HG02970 (cell line): ENCODE measurements around the gene FAM227B.
A peak's percentile ranks its signal among the peaks of the same experiment; 100 is the strongest.
"Not testable (repeated sequence)": the region's sequence is repeated elsewhere in the genome, so short reads cannot be mapped to it uniquely, and the experiment has no call there.

ENCODE experiments used
- ATAC-seq: cut with Tn5 transposase; IDR thresholded peaks from one replicate; pipeline ENCODE4 v1.9.1; 2021; ENCODE audit warnings: mild to moderate bottlenecking, moderate library complexity, moderate number of reproducible peaks; ENCODE audit not compliant: unreplicated experiment, low FRiP score

FAM227B gene

DNA sequence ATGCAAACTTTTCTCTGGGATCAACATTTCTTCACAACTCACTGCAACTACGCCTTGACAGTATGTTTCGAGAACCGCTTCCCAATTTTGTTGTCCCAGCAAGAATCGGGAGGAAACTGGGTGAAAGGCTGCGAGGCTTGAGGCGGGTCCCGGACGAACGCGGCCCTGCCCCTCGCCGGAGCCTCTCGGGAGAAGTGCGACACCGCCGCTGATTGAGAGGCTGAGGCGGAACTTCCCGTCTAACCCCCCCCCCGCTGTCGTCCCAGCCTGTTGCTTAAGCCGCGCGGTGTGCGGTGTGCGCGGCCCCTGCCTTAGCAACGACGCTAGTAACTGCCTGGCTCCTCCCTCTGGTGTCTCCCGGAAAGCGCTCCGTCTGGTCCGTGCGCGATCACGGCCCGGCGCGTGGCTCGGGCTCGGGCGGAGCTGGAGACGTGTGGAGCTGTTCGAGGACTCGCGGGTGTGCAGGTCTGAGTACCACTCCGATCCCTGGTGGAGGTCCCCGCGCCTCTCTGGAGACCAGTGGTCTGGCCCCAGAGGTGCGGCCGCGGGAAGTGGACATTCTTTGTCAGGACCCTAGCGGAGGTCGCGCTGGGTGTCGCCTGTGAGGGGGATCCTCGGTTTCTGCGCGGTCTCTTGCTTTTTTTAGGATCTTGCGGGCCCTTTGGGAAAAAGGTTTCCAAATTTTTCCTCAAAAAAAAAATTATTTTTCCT, at the start of gene FAM227B, which contains the start of gene DTWD1:
TSS of gene FAM227B (minus strand) at position 161 of the 711 bp plus-strand sequence. CDS start 5,647 bp downstream, outside the sequence.
TSS of gene DTWD1 (plus strand) at position 391 of the 711 bp plus-strand sequence. CDS start 4,120 bp downstream, outside the sequence.
- ATAC-seq, result peak; percentile 99

GRCh38 chr15:49669288-49669687, 48.7 kb upstream of the FAM227B start:
- no peak for ATAC-seq

DNA sequence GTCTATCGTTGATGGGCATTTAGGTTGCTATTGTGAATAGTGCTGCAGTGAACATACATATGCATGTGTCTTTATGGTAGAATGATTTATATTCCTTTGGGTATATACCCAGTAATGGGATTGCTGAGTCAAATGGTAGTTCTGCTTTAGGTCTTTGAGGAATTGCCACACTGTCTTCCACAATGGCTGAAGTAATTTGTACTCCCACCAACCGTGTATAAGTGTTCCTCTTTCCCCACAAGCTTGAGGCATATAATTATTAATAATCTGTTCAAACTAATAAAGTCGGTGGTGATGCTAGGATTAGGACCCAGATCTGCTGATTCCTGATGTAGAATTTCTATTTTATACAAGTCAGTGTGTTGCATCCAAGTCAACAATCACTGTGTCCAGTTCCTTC, 45.9 kb upstream of the FAM227B start:
- not testable (repeated sequence) for ATAC-seq

GRCh38 chr15:49664716-49665115, 44.1 kb upstream of the FAM227B start:
- ATAC-seq, result no peak

DNA sequence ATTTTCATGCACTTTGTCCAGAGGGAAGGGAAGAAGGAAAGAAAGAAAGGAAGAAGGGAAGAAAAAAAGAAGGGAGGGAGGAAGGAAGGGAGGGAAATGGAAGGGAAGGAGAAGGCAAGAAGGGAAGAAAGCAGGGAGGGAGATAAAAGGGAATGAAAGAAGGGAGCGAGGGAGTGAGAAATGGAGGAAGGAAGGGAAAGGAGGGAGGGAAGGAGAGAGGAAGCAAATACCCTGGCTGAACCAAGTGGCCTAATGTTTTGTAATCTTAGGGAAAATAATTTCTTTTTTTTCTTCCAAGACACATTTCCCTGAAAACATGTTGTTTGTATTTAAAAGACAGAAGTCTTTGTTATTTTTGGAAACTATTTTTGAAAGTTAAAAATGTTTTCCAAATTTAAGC, 36.1 kb upstream of the FAM227B start:
- ATAC-seq, result no peak

DNA sequence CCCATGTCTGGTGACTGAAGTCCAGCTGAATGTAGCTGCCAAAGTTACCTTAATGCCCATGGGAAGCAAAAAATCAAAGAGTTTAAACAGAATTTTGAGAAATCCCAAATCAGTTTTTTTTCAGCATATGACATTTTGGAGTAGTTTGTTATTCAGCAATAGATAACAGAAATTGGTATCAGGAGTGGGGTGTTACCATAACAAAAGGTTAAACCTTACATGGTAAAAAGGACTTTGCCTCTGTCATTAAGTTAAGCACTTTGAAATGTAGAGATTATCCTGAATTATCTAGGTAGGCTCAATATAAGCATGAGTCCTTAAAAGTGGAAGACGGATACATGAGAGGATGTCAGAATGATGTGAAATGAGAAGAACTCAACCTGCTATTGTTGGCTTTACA, 32.3 kb upstream of the FAM227B start:
- no peak for ATAC-seq

GRCh38 chr15:49650676-49651075, 30.1 kb upstream of the FAM227B start:
- ATAC-seq, result no peak

DNA sequence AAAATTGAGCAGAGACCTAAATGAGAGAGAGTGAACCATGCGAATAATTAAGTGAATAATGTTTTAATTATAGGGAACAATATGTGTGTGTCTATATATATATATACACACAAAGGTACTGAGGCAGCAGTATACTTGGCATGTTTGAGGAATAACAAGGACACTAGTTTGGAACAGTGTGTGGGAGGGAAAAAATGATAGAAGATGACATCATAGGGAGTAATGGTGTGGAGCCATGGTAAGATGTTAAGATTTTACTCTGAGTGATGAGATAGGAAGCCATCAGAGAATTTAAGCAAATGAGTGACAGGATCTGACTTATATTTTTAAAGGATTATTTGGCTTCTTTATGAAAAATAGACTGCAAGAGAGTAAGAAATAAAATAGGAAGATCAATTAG, 29.4 kb upstream of the FAM227B start:
- ATAC-seq, result no peak

DNA sequence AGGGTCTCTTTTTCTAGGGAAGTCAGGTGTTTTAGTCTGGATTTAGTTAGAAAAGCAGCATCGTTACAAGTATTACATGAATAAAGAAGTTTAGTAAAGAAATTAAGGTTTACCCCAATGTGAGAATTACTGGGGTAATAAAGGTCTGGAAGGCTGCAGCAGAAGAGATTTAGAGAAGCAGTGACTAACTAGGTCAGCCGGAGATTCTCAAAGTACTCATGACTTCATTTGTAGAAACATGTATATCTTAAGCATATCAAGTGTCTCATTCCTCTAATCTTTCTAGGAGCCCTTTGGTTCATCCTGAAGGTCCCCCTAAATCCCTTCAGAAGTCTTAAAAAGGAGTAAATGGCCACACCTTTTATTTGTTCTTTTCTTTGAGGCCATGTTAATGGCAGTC, 26.3 kb upstream of the FAM227B start:
- no peak for ATAC-seq

- no peak for ATAC-seq
Observed at GRCh38 chr15:49645941-49646340, 25.3 kb upstream of the FAM227B start.

DNA sequence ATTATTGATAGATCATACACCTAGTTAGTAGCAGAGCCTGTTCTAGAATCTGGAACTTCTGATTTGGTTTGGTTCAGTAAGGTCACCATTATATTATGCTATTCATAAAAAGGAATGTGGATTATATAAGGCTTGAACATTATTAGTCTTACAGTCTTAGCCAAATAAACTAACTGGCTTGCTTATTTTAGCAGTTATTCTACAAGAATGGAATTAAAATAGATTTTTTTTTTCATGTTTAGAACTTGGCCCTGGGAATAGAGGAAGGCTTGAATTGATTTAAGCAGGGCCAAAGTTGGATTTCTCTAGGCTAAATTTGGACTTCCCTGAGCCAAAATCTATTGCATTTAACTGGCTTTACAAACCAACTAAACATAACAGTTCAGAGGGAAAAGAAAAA, 24.7 kb upstream of the FAM227B start:
- ATAC-seq, result no peak

DNA sequence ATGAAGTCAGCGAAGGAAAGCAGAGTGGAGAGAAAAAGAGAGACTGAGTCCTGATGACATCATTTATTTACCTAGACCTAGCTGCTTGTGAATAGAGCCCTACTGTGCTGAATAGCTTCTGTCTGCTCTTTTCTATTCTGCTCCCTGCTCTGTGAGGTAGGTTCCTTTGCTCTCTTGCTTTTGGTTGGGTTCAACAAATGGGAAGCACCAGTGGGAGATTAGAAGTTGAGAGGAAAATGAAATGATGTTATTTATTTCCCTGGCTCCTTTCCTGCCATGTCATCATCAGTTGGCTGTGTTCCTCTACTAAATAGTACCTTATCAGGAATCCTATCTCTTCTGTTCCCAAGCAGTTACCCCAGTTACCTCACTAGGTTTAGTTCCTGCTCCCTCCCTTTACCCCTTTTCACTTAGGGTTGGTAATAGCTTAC, 23.8 kb upstream of the FAM227B start:
- no peak for ATAC-seq

DNA sequence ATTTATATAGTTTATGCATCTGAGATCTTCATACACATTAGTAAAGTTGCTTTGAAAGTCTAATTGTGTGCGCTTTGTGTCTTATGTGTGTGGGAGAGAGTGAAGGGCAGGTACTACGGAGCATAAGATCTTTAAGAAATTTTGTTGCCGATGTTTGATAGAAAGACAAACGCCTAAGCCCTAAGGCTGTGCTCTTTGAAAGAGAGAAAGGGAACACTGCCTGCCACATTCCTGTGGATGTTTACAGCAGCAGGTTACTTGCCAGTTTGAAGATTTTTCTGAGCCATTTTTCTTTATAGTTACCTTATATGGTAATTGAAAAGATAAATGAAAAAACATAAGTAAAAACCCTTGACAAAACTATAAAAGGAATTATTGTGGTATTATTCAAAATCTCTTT, 17.2 kb upstream of the FAM227B start:
- no peak for ATAC-seq

DNA sequence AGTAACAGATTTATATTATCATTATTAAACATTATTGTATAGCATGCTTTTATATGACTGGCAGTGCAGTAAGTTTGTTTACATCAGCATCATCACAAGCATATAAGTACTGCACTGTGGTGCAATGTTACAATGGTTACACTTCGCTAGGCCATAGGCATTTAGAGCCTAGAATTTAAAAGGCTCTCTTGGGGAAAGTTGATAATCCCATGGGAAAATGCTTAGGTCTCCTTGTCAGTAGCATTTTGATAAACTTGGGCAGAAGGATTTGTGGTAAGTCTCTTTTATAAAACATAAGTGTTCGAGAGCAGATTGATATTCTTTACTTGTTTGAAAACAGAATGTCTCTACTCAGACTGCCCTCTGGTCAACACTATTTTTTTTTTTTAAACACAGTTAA, 7.8 kb upstream of the FAM227B start:
- ATAC-seq, result no peak

DNA sequence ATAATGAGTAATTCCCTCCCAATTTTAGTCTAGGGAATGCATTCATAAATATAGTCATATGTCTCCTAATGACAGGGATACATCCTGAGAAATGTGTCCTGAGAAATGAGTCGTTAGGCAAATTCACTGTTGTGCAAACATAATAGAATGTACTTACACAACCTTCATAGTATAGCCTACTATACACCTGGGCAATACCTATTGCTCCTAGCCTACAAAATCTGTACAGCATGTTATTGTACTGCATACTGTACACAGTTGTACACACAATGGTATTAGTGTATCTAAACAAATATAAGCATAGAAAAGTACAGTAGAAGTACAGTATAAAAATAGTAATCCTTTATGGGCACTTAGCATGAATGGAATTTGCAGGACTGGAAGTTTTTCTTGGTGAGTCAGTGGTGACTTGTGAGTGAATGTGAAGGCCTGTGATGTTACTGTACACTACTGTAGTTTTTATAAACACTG, 6.8 kb upstream of the FAM227B start:
- ATAC-seq, result no peak

- ATAC-seq, result no peak
Observed at GRCh38 chr15:49625460-49626036, 4.9 kb upstream of the FAM227B start.

DNA sequence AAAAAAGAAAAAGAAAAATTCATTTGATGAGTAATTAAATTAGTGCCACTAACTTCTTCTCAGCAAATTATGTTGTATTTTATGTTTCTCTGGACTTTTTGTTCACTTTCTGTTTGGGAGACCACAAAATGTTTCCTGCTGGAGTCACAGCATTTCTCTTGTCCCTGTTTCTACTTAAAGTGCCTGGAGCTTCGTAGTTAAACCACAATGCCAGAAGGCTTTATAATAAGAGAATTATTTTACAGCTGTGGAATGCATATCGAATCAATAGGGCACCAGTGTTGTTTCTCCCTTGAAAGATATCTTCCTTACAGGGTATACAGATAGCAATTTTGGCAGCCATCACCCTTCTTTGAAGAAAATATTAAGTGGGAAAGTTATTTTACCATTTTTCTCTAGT, 3.4 kb upstream of the FAM227B start:
- no peak for ATAC-seq

DNA sequence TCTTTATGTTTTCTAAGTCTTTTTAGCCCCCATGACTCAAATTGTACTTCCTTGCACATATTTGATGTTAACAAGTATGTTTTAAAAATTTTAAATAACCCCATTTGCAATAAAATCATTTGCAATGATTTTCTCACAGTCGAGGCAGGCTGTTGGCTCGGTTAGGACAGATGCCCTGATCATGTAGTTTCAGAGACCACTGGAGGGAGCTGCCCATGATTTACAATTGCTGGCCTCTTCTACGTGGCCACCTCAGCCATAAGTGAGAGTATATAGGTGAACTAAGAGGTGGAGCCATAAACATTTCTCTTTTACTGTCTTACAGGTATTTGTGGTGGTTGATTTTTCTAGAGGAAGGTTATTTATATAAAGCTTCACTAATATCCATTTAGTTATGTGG, 1.9 kb upstream of the FAM227B start:
- ATAC-seq, result no peak

GRCh38 chr15:49621887-49622286, 1.3 kb upstream of the FAM227B start:
- no peak for ATAC-seq

DNA sequence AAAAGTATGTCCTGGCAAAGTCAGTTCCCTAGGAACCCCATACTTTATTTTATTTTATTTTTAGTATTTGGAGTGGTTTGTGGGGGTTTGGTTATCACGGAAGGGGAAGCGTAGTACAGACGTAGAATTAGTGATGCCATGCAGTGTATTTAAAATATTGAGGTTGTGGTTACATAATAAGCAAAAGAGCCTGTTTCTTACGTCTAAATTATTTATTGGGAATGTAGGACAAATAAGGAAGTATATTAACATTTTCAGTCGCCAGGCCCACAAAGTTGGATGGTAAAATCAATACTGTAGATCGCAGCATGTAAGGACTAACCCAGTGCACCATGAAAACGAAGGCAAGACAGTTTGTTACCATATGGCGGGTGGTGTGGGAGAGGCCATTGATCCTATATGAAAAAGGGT, 788 bp upstream of the FAM227B start:
- no peak for ATAC-seq

DNA sequence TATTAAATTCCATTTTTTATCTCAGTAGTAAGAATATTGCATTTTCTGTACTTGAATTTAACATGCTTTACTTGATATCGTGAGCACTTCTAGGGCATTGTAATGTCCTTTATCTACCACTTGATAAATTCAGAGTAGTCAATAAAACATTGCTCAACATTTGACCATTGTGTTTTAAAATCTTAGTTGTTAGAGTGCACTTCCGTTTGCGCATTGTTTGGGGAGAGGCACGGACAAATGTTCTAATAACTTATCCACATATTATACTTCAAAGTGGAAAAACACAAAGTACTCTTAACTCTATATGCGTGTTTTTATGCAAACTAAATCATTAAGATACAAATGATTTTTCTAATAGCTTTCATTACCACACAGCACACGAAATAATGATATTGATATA, 419 bp downstream of the FAM227B start:
- ATAC-seq, result peak; percentile 2

DNA sequence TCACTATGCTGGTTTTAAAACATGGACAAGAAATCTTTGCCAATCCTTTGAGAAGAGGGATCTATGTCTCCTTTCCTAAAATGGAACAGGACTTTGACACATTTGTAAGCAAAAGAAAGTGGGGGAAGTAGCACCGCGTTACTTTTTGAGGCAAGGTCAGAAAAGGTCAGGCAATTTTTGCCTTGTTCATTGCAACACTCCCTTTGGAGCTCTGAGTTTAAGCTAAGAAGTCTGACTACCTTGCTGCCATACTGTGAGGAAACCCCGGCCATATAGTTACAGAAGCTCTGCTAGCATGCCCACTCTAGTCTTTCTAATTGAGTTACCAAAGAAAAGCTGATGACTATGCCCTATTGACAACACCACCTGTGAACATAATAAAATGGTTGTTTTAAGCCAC, 1.4 kb downstream of the FAM227B start:
- no peak for ATAC-seq
